ENCODE measurements around the gene PRDM16. TPM values are rescaled to one million over a fixed set of nuclear protein-coding genes. Genes with fewer than 3 reads are reported as not detected.

The PRDM16 gene
- total and polyA plus RNA-seq, 2 experiments from 2014 or later, result 0.14 to 0.16 TPM

DNA sequence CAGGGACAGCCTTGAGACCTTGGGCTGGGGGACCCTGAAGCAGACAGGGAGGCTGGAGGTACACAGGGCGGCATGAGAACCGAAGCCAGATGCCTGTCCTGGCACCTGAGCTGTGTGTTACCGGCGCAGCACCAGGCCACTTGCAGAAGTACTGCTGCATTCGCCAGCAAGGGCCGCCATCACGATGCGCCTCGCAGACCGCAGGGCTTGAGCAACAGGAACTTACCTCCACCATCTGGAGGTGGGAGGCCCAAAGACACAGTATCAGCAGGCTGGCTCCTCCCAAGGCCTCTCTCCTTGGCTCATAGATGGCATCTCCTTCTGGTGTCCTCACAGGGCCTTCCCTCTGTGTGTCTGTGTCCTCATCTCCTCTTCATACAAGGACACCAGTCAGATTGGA, 90.1 kb downstream of the PRDM16 start:
- H3K4me3 Mint-ChIP-seq, result no peak overlapping the region
- no peaks in the 10 kb centered on the region for H3K9me2 ChIP-seq (ENCODE audit: insufficient read depth)
- no peaks in the 10 kb centered on the region for H3K36me3 Mint-ChIP-seq (ENCODE audit: low read depth)
- no peak overlapping the region for H2AFZ ChIP-seq
- DNase-seq (ENCODE audit: low spot score), result no peak
- TF ChIP-seq CREB1 (CRISPR knock-in tag; IDR thresholded peaks at IDR 0.05; ENCODE audit: low read depth) (no peak), EZH2phosphoT487 (IDR thresholded peaks at IDR 0.05; ENCODE audit: unreplicated experiment) (no peak), ZNF331 (CRISPR knock-in tag; IDR thresholded peaks at IDR 0.05; ENCODE audit: low read depth) (no peak), ZNF114 (CRISPR knock-in tag; IDR thresholded peaks at IDR 0.05) (no peak)
- no peaks in the 10 kb centered on the region for H4K20me1 ChIP-seq (replicated peaks; ENCODE audit: insufficient read depth)
- no peaks in the 10 kb centered on the region for H3K27me3 ChIP-seq (ENCODE audit: insufficient read depth)
- H3K4me1 ChIP-seq (ENCODE audit: insufficient read depth), result no peaks in the 10 kb centered on the region
- H3F3A ChIP-seq (replicated peaks; ENCODE audit: low read depth), result no peaks in the 10 kb centered on the region
- no peak for ATAC-seq
- no peak overlapping the region for H3K4me3 ChIP-seq
- H3K27me3 Mint-ChIP-seq (ENCODE audit: insufficient read depth, low read depth, poor library complexity), result peaks cover 8% of the 10 kb centered on the region
- H3K36me3 ChIP-seq (ENCODE audit: insufficient read depth), result no peaks in the 10 kb centered on the region
- no peak overlapping the region for H3K27ac Mint-ChIP-seq
- peaks cover 2% of the 10 kb centered on the region; the same call in 1 of the 3 replicates for H3K9me3 Mint-ChIP-seq
- H3K4me2 ChIP-seq, result no peak overlapping the region
- H3K4me1 Mint-ChIP-seq, result peaks cover 3% of the 10 kb centered on the region; the same call in 1 of the 3 replicates
- no peak overlapping the region for H3K27ac ChIP-seq (ENCODE audit: low read depth)
- H3K79me2 ChIP-seq (replicated peaks; ENCODE audit: insufficient read depth), result no peaks in the 10 kb centered on the region

- DNase-seq (ENCODE audit: low spot score), result no peak
- Mint-ChIP-seq H3K36me3 (ENCODE audit: low read depth) (no peaks in the 10 kb centered on the region), H3K27ac (no peak overlapping the region), H3K9me3 (peaks cover 2% of the 10 kb centered on the region; the same call in 1 of the 3 replicates), H3K27me3 (ENCODE audit: insufficient read depth, low read depth, poor library complexity) (peaks cover 8% of the 10 kb centered on the region), H3K4me1 (peaks cover 3% of the 10 kb centered on the region; the same call in 1 of the 3 replicates), H3K4me3 (no peak overlapping the region)
- no peaks in the 10 kb centered on the region for H3K36me3 ChIP-seq (ENCODE audit: insufficient read depth)
- H3K4me1 ChIP-seq (ENCODE audit: insufficient read depth), result no peaks in the 10 kb centered on the region
- ATAC-seq, result no peak
- no peaks in the 10 kb centered on the region for H4K20me1 ChIP-seq (replicated peaks; ENCODE audit: insufficient read depth)
- no peak overlapping the region for H3K4me2 ChIP-seq
- no peaks in the 10 kb centered on the region for H3F3A ChIP-seq (replicated peaks; ENCODE audit: low read depth)
- H2AFZ ChIP-seq, result no peak overlapping the region
- no peaks in the 10 kb centered on the region for H3K9me2 ChIP-seq (ENCODE audit: insufficient read depth)
- H3K27ac ChIP-seq (ENCODE audit: low read depth), result no peak overlapping the region
- H3K4me3 ChIP-seq, result no peak overlapping the region
- H3K27me3 ChIP-seq (ENCODE audit: insufficient read depth), result no peaks in the 10 kb centered on the region
- H3K79me2 ChIP-seq (replicated peaks; ENCODE audit: insufficient read depth), result no peaks in the 10 kb centered on the region
- TF ChIP-seq ZNF114 (CRISPR knock-in tag; IDR thresholded peaks at IDR 0.05), result no peak
- TF ChIP-seq, protein P1, sequence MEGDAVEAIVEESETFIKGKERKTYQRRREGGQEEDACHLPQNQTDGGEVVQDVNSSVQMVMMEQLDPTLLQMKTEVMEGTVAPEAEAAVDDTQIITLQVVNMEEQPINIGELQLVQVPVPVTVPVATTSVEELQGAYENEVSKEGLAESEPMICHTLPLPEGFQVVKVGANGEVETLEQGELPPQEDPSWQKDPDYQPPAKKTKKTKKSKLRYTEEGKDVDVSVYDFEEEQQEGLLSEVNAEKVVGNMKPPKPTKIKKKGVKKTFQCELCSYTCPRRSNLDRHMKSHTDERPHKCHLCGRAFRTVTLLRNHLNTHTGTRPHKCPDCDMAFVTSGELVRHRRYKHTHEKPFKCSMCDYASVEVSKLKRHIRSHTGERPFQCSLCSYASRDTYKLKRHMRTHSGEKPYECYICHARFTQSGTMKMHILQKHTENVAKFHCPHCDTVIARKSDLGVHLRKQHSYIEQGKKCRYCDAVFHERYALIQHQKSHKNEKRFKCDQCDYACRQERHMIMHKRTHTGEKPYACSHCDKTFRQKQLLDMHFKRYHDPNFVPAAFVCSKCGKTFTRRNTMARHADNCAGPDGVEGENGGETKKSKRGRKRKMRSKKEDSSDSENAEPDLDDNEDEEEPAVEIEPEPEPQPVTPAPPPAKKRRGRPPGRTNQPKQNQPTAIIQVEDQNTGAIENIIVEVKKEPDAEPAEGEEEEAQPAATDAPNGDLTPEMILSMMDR (conservative IDR thresholded peaks at IDR 0.05; ENCODE audit: low read depth in 2 of 2), result no peak
- no peak for TF ChIP-seq STAT1 (IDR thresholded peaks at IDR 0.05; ENCODE audit: unreplicated experiment)
- TF ChIP-seq EZH2phosphoT487 (IDR thresholded peaks at IDR 0.05; ENCODE audit: unreplicated experiment), result no peak
- TF ChIP-seq ZNF462 (CRISPR knock-in tag; IDR thresholded peaks at IDR 0.05), result no peak
- TF ChIP-seq JUNB (IDR thresholded peaks at IDR 0.05; ENCODE audit: unreplicated experiment), result no peak
- no peak for TF ChIP-seq CREB1 (CRISPR knock-in tag; IDR thresholded peaks at IDR 0.05; ENCODE audit: low read depth)
- no peak for TF ChIP-seq ETS1 (IDR thresholded peaks at IDR 0.05)
- TF ChIP-seq NANOG (IDR thresholded peaks at IDR 0.05; ENCODE audit: borderline replicate concordance), result no peak
- no peak for TF ChIP-seq EZH2 (IDR thresholded peaks at IDR 0.05; ENCODE audit: low read depth, unreplicated experiment)
- no peak for TF ChIP-seq ZNF331 (CRISPR knock-in tag; IDR thresholded peaks at IDR 0.05; ENCODE audit: low read depth)
- TF ChIP-seq POLR2AphosphoS5 (IDR thresholded peaks at IDR 0.05; ENCODE audit: low read depth), result no peak
These were observed 91.0 kb downstream of the PRDM16 start for GRCh38 chr1:3159996-3160395.

Data from GM23338 (cell line).